Endothelial cell of umbilical vein (primary cell): ENCODE results near the gene AASDH. TPM values are rescaled to one million over a fixed set of nuclear protein-coding genes. Genes with fewer than 3 reads are reported as not detected.
A peak's percentile ranks its signal among the peaks of the same experiment; 100 is the strongest.

Experiments
- BruUV-seq: library from RNA; stranded (reverse); fragments of 400-500 nt; replicated peaks from 2 replicates; lab custom pipeline; 2021; lab: Mats Ljungman, UMichigan
- CTCF ChIA-PET: fragments of 300-600, 350-600 bp; sonication (Branson Sonifier 250); formaldehyde crosslinking; loops from one replicate; lab custom pipeline; 2021; ENCODE audit warnings: antibody characterized with exemption, inconsistent platforms; lab: Charles Lee
- POLR2A ChIA-PET: fragments of 300-600, 350-600 bp; sonication (Branson Sonifier 250); formaldehyde crosslinking; loops from one replicate; lab custom pipeline; 2021; ENCODE audit warnings: antibody characterized with exemption, inconsistent platforms; lab: Charles Lee
- DNase-seq: peaks from one replicate; pipeline ENCODE4 v3.0.0-alpha.2; 2011; ENCODE audit warnings: low read depth, low spot score
- FAIRE-seq: peaks from 2 replicates; lab custom pipeline; 2011; peaks lifted over from hg19 to GRCh38; lab: Jason Lieb, UNC
- H2AFZ ChIP-seq: 2 replicates; pipeline ENCODE4 v1.6.0; 2012; ENCODE audit warnings: low read depth, low read length, control low read depth, inconsistent platforms
- H3K27ac ChIP-seq: 2 replicates; pipeline ENCODE4 v1.5.1; 2011; ENCODE audit warnings: low read depth, mild to moderate bottlenecking, control low read depth, low read length, moderate library complexity; ENCODE audit not compliant: insufficient read depth
- H3K27me3 ChIP-seq, 2 experiments: 2 replicates each; pipeline versions ENCODE4 v1.6.0 to v1.6.1; 2011; ENCODE audit warnings: low read length in 2 of 2, mixed read lengths in 1 of 2; ENCODE audit not compliant: control insufficient read depth in 2 of 2, insufficient read depth in 2 of 2
- H3K36me3 ChIP-seq, 2 experiments: 2 replicates in 1 of 2; 3 replicates in 1 of 2; pipeline ENCODE4 v1.5.1; 2011; ENCODE audit warnings: low read length in 2 of 2, mild to moderate bottlenecking in 1 of 2, moderate library complexity in 1 of 2; ENCODE audit not compliant: control insufficient read depth in 2 of 2, insufficient read depth in 2 of 2; ENCODE audit errors: extremely low read depth in 1 of 2
- H3K4me1 ChIP-seq: 3 replicates; pipeline ENCODE4 v1.5.1; 2011; ENCODE audit warnings: mild to moderate bottlenecking, low read length; ENCODE audit not compliant: control insufficient read depth, insufficient read depth; ENCODE audit errors: extremely low read depth
- H3K4me2 ChIP-seq: 2 replicates; pipeline ENCODE4 v1.6.1; 2011; ENCODE audit warnings: low read length, control low read depth, mixed read lengths; ENCODE audit not compliant: insufficient read depth
- H3K4me3 ChIP-seq, 3 experiments: fragments of 200-600 bp in 1 of 3; sonication (generic), shearing (Covaris generic) in 1 of 3; replicated peaks in 1 of 3; 2 replicates each; pipeline ENCODE4 v1.5.1; 2011 to 2016; ENCODE audit warnings: control low read depth in 3 of 3, low read length in 3 of 3, mild to moderate bottlenecking in 2 of 3, inconsistent platforms in 1 of 3, low read depth in 1 of 3, moderate library complexity in 1 of 3; ENCODE audit not compliant: insufficient read depth in 1 of 3
- H3K79me2 ChIP-seq: 2 replicates; pipeline ENCODE4 v1.6.0; 2012; ENCODE audit warnings: low read length, inconsistent platforms; ENCODE audit not compliant: control insufficient read depth, insufficient read depth
- H3K9ac ChIP-seq: replicated peaks from 2 replicates; pipeline ENCODE3; 2011; ENCODE audit warnings: low read length, control low read depth; ENCODE audit not compliant: insufficient read depth; ENCODE audit errors: extremely low read depth
- H3K9me1 ChIP-seq: replicated peaks from 3 replicates; pipeline ENCODE4 v1.6.0; 2011; ENCODE audit warnings: mild to moderate bottlenecking, low read length; ENCODE audit not compliant: control insufficient read depth, insufficient read depth; ENCODE audit errors: extremely low read depth
- H3K9me3 ChIP-seq: replicated peaks from 2 replicates; pipeline ENCODE4 v1.5.1; 2012; ENCODE audit warnings: low read length, inconsistent platforms; ENCODE audit not compliant: control insufficient read depth, insufficient read depth
- H4K20me1 ChIP-seq: replicated peaks from 2 replicates; pipeline ENCODE3; 2011; ENCODE audit warnings: mild to moderate bottlenecking, low read length; ENCODE audit not compliant: control insufficient read depth, insufficient read depth; ENCODE audit errors: extremely low read depth
- EZH2 ChIP-seq: IDR thresholded peaks from 2 replicates; pipeline ENCODE4 v1.6.1; 2012; ENCODE audit warnings: borderline replicate concordance, low read depth, mild to moderate bottlenecking, moderate library complexity, low read length, inconsistent platforms; ENCODE audit not compliant: severe bottlenecking
- FOS ChIP-seq: IDR thresholded peaks from 2 replicates; pipeline ENCODE4 v1.6.1; 2011; ENCODE audit warnings: mild to moderate bottlenecking, low read length, moderate library complexity, borderline replicate concordance; ENCODE audit not compliant: insufficient read depth
- GATA2 ChIP-seq: IDR thresholded peaks from 2 replicates; pipeline ENCODE4 v1.7.0; 2011; ENCODE audit warnings: low read depth, mild to moderate bottlenecking, moderate library complexity, mixed read lengths, low read length; ENCODE audit not compliant: insufficient read length, insufficient read depth
- JUN ChIP-seq: IDR thresholded peaks from 2 replicates; pipeline ENCODE4 v1.6.1; 2011; ENCODE audit warnings: borderline replicate concordance, low read depth; ENCODE audit not compliant: insufficient read length, insufficient read depth
- MYC ChIP-seq: IDR thresholded peaks from one replicate; pipeline ENCODE4 v1.6.1; 2011; ENCODE audit warnings: mild to moderate bottlenecking, low read depth, low read length
- POLR2A ChIP-seq: IDR thresholded peaks from 2 replicates; pipeline ENCODE4 v1.6.1; 2012; ENCODE audit warnings: low read depth, mild to moderate bottlenecking, control low read depth, low read length
- POLR2AphosphoS5 ChIP-seq: IDR thresholded peaks from 2 replicates; pipeline ENCODE4 v1.6.1; 2012; ENCODE audit warnings: low read depth, mild to moderate bottlenecking, control low read depth, low read length, moderate library complexity; ENCODE audit not compliant: insufficient read depth
- dilution Hi-C: fragments of 300-500 bp; cut with MboI; formaldehyde crosslinking; loops from one replicate; pipeline ENCODE4 v1.15.0; 2019; ENCODE audit warnings: low sequenced_read_pairs; ENCODE audit not compliant: extremely low pct_ligation_motif_present
- intact Hi-C: fragments of 100-400 bp; cut with micrococcal nuclease; formaldehyde crosslinking; loops from one replicate; pipeline ENCODE4 v1.10.0; 2022
- polyA plus RNA-seq, 4 experiments: library from polyadenylated mRNA; depleted of rRNA in 3 of 4; stranded (reverse) in 3 of 4; unstranded in 1 of 4; fragments of >200 nt; gene quantifications; 2 replicates each; pipeline versions ENCODE4 v1.2.1 to v1.2.3, GENCODE V29; 2011 to 2012; ENCODE audit warnings: missing spikeins in 1 of 4
- total RNA-seq: library from RNA; stranded (reverse); gene quantifications from 2 replicates; pipeline ENCODE4 v1.2.3, GENCODE V29; 2021
- TF ChIP-seq, protein P1 (sequence below): IDR thresholded peaks from 2 replicates; pipeline ENCODE4 v1.6.1; 2011; ENCODE audit not compliant: insufficient read depth, insufficient read length
- TF ChIP-seq, protein P2 (sequence below), 2 donors: IDR thresholded peaks; 1 replicate in 1 of 2; 2 replicates in 1 of 2; pipeline ENCODE4 v1.5.1; 2011; ENCODE audit warnings: low read length in 2 of 2, mild to moderate bottlenecking in 2 of 2, moderate library complexity in 2 of 2, control low read depth in 1 of 2, inconsistent platforms in 1 of 2, low read depth in 1 of 2; ENCODE audit not compliant: insufficient read depth in 1 of 2; ENCODE audit errors: extremely low read depth in 1 of 2

AASDH gene
- total and polyA plus RNA-seq, 2 donors (not counting 3 experiments of a cell fraction or from before 2014, with no cell fraction given): 4.2 to 9.5 TPM

GRCh38 chr4:56315543-56315942 is 71.7 kb downstream of the AASDH start:
- no peaks in the 10 kb centered on the region for H3K9me3 ChIP-seq
- ChIA-PET CTCF (no interaction called here), POLR2A (no interaction called here)
- H3K36me3 ChIP-seq: no peaks in the 10 kb centered on the region
- H3K4me2 ChIP-seq: no peak overlapping the region
- H2AFZ ChIP-seq: no peak overlapping the region
- FAIRE-seq (no peak), DNase-seq (no peak)
- intact Hi-C loops: no loop called here
- no peak for TF ChIP-seq JUN
- no peak for TF ChIP-seq FOS
- TF ChIP-seq MYC: no peak
- TF ChIP-seq, protein P1, sequence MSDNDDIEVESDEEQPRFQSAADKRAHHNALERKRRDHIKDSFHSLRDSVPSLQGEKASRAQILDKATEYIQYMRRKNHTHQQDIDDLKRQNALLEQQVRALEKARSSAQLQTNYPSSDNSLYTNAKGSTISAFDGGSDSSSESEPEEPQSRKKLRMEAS: no peak
- TF ChIP-seq, protein P2, sequence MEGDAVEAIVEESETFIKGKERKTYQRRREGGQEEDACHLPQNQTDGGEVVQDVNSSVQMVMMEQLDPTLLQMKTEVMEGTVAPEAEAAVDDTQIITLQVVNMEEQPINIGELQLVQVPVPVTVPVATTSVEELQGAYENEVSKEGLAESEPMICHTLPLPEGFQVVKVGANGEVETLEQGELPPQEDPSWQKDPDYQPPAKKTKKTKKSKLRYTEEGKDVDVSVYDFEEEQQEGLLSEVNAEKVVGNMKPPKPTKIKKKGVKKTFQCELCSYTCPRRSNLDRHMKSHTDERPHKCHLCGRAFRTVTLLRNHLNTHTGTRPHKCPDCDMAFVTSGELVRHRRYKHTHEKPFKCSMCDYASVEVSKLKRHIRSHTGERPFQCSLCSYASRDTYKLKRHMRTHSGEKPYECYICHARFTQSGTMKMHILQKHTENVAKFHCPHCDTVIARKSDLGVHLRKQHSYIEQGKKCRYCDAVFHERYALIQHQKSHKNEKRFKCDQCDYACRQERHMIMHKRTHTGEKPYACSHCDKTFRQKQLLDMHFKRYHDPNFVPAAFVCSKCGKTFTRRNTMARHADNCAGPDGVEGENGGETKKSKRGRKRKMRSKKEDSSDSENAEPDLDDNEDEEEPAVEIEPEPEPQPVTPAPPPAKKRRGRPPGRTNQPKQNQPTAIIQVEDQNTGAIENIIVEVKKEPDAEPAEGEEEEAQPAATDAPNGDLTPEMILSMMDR (IDR thresholded peaks at IDR 0.05; ENCODE audit: extremely low read depth in 1 of 2, insufficient read depth in 1 of 2, low read depth in 1 of 2, low read length in 2 of 2): no peak
- no peaks in the 10 kb centered on the region for H4K20me1 ChIP-seq
- no peaks in the 10 kb centered on the region for H3K79me2 ChIP-seq
- H3K27ac ChIP-seq: no peak overlapping the region
- no peak overlapping the region for H3K4me3 ChIP-seq
- dilution Hi-C loops: no loop called here
- no peaks in the 10 kb centered on the region for H3K27me3 ChIP-seq
- BruUV-seq: TSS peak; percentile 70
- no peak overlapping the region for H3K9ac ChIP-seq
- no peaks in the 10 kb centered on the region for H3K9me1 ChIP-seq
- H3K4me1 ChIP-seq: no peaks in the 10 kb centered on the region

DNA sequence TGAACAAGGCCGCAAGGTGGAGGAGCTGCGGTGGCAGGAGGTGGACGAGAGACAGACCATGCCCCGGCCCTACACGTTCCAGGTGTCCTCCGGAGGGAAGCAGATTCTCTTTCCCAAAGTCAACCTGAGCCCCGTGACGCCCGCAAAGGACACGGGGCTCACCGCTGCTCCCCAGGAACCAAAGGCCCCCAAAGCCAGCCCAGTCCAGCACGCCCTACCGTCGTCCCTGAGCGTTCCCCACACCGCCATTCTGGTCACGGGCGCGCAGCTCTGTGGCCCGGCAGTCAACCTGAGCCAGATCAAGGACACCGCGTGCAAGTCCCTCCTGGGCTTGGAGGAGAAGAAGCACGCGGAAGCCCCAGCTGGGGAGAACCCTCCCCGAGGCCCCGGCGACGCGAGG is 72.2 kb downstream of the AASDH start:
- no peak overlapping the region for H2AFZ ChIP-seq
- H3K9me1 ChIP-seq: no peaks in the 10 kb centered on the region
- ChIA-PET POLR2A (no interaction called here), CTCF (no interaction called here)
- intact Hi-C loops: no loop called here
- H3K4me1 ChIP-seq: no peaks in the 10 kb centered on the region
- no peaks in the 10 kb centered on the region for H3K36me3 ChIP-seq
- no peak overlapping the region for H3K9ac ChIP-seq
- TF ChIP-seq POLR2A (no peak), JUN (no peak), FOS (no peak), MYC (no peak), GATA2 (no peak), EZH2 (no peak), POLR2AphosphoS5 (no peak)
- TF ChIP-seq, protein P1: no peak
- TF ChIP-seq, protein P2 (IDR thresholded peaks at IDR 0.05; ENCODE audit: extremely low read depth in 1 of 2, insufficient read depth in 1 of 2, low read depth in 1 of 2, low read length in 2 of 2): no peak
- no peak for DNase-seq
- no peaks in the 10 kb centered on the region for H4K20me1 ChIP-seq
- H3K9me3 ChIP-seq: no peaks in the 10 kb centered on the region
- no peak overlapping the region for H3K4me3 ChIP-seq
- H3K27ac ChIP-seq: no peak overlapping the region
- H3K79me2 ChIP-seq: no peaks in the 10 kb centered on the region
- FAIRE-seq: no peak
- H3K4me2 ChIP-seq: no peak overlapping the region
- no TSS peak for BruUV-seq
- H3K27me3 ChIP-seq: no peaks in the 10 kb centered on the region
- dilution Hi-C loops: no loop called here
